ENCODE results near the gene ZMIZ1. TPM values are rescaled to one million over a fixed set of nuclear protein-coding genes. Genes with fewer than 3 reads are reported as not detected.

The ZMIZ1 gene
- total RNA-seq, 6 experiments from 2014 or later = 38.6 to 60.3 (median 51.2) TPM

GRCh38 chr10:79260811-79261740, 192.3 kb downstream of the ZMIZ1 start:
- peaks cover 22% of the 10 kb centered on the region for H3K36me3 Mint-ChIP-seq (ENCODE audit: low read depth)
- H3K4me3 Mint-ChIP-seq = no peak overlapping the region
- DNase-seq = no peak
- no peak overlapping the region for H3K27ac Mint-ChIP-seq
- no peaks in the 10 kb centered on the region for H3K9me3 Mint-ChIP-seq
- peaks cover 39% of the 10 kb centered on the region for H3K4me1 Mint-ChIP-seq (ENCODE audit: low read depth)
- TF ChIP-seq, protein P1, sequence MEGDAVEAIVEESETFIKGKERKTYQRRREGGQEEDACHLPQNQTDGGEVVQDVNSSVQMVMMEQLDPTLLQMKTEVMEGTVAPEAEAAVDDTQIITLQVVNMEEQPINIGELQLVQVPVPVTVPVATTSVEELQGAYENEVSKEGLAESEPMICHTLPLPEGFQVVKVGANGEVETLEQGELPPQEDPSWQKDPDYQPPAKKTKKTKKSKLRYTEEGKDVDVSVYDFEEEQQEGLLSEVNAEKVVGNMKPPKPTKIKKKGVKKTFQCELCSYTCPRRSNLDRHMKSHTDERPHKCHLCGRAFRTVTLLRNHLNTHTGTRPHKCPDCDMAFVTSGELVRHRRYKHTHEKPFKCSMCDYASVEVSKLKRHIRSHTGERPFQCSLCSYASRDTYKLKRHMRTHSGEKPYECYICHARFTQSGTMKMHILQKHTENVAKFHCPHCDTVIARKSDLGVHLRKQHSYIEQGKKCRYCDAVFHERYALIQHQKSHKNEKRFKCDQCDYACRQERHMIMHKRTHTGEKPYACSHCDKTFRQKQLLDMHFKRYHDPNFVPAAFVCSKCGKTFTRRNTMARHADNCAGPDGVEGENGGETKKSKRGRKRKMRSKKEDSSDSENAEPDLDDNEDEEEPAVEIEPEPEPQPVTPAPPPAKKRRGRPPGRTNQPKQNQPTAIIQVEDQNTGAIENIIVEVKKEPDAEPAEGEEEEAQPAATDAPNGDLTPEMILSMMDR (IDR thresholded peaks at IDR 0.05) = no peak
- peaks cover 17% of the 10 kb centered on the region for H3K27me3 Mint-ChIP-seq (ENCODE audit: insufficient read depth)

DNA sequence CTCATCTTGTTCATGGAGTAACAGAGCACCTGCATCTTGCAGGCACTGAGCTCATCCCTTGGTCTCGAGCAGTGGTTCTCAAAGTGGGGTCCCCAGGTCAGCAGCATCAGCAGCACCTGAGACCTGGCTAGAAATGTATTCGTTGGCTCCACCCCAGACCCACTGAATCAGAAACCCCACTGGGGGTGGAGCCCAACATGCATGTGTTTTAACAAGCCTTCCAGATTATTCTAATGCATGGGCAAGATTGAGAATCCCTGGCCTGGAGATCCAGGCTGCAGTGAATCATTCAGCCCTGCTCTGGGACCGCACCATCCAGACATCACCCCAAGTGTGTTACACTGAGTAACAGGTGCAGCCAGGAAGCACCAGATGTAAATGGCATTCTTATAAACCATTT, 193.4 kb downstream of the ZMIZ1 start:
- Mint-ChIP-seq H3K36me3 (ENCODE audit: low read depth) (peaks cover 25% of the 10 kb centered on the region), H3K4me1 (ENCODE audit: low read depth) (peaks cover 49% of the 10 kb centered on the region), H3K27ac (no peak overlapping the region), H3K9me3 (no peaks in the 10 kb centered on the region), H3K27me3 (ENCODE audit: insufficient read depth) (peaks cover 21% of the 10 kb centered on the region), H3K4me3 (no peak overlapping the region)
- DNase-seq = no peak
- TF ChIP-seq, protein P1 (IDR thresholded peaks at IDR 0.05) = no peak

DNA sequence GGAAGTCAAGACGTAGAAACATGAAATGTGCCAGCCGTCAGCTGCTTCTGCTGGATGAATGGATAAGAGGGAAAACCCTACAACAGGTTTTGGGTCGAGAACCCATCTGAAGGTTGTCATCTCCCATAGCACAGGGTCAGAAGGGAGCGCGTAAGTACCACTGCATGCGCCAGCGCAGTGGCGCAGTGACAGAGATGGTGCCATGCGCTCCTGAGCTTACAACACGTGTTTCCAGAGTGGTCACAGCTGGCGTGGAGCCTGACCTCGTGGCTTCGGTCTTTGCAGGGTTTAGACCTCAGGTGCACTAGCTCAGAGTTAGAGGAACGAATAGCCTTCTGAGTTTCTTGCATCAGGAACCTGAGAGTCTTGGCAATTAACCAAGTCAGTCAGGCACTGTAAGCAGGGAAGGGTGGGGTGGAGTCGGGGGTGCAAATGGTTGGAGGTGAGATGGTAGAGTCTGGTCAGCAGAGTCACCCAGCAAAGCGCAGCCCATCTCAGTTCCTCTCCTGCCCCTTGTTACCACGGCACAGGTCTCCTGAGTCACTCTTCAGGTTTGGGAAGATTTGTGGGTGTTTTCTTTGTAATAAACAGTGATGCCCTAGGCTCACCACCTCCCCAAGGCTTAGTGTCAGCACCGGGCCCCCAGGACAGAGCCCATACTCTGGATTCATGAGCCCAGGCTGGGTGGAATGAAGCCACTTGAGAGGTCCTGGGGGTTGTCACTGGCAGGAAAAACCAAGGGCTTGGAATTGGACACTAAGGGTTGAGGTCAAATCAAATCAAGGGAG, 194.4 kb downstream of the ZMIZ1 start:
- Mint-ChIP-seq H3K9me3 (no peaks in the 10 kb centered on the region), H3K36me3 (ENCODE audit: low read depth) (peaks cover 23% of the 10 kb centered on the region), H3K27ac (no peak overlapping the region), H3K4me3 (no peak overlapping the region), H3K27me3 (ENCODE audit: insufficient read depth) (peaks cover 23% of the 10 kb centered on the region), H3K4me1 (ENCODE audit: low read depth) (peaks cover 60% of the 10 kb centered on the region)
- TF ChIP-seq, protein P1 (IDR thresholded peaks at IDR 0.05) = no peak
- DNase-seq = no peak

GRCh38 chr10:79263939-79264338, 195.2 kb downstream of the ZMIZ1 start:
- H3K9me3 Mint-ChIP-seq = no peaks in the 10 kb centered on the region
- no peak for DNase-seq
- no peak overlapping the region for H3K4me3 Mint-ChIP-seq
- H3K27me3 Mint-ChIP-seq (ENCODE audit: insufficient read depth) = peaks cover 22% of the 10 kb centered on the region
- peaks cover 67% of the 10 kb centered on the region for H3K4me1 Mint-ChIP-seq (ENCODE audit: low read depth)
- no peak overlapping the region for H3K27ac Mint-ChIP-seq
- TF ChIP-seq, protein P1 (IDR thresholded peaks at IDR 0.05) = no peak
- peaks cover 21% of the 10 kb centered on the region for H3K36me3 Mint-ChIP-seq (ENCODE audit: low read depth)

- TF ChIP-seq, protein P1 (IDR thresholded peaks at IDR 0.05) = no peak
- no peak for DNase-seq
- Mint-ChIP-seq H3K9me3 (no peaks in the 10 kb centered on the region), H3K27me3 (ENCODE audit: insufficient read depth) (peaks cover 27% of the 10 kb centered on the region), H3K36me3 (ENCODE audit: low read depth) (peaks cover 21% of the 10 kb centered on the region), H3K4me3 (no peak overlapping the region), H3K27ac (peak overlapping the region; percentile 98), H3K4me1 (ENCODE audit: low read depth) (peaks cover 73% of the 10 kb centered on the region)
These were observed 196.2 kb downstream of the ZMIZ1 start for GRCh38 chr10:79264942-79265341.

All from HFFc6 (cell line).